Measurements from ENCODE around the gene ANKRD63.

The ANKRD63 gene

GRCh38 chr15:40274350-40275274, 8.3 kb downstream of the ANKRD63 start:
- no peak overlapping the region for H3K27ac ChIP-seq (ENCODE audit: low read depth, low read length)
- no peak overlapping the region for H3K4me3 ChIP-seq (ENCODE audit: low read depth in 1 of 5, low read length in 5 of 5)
- H3K9ac ChIP-seq (ENCODE audit: low read length in 5 of 5): no peak overlapping the region
- peaks cover 1 to 38% (median 12%) of the 10 kb centered on the region in 5 donors for H3K4me1 ChIP-seq (ENCODE audit: control insufficient read depth in 5 of 5, insufficient read depth in 5 of 5, low read length in 5 of 5)
- H3K27me3 ChIP-seq (ENCODE audit: control insufficient read depth in 5 of 5, insufficient read depth in 4 of 5, low read length in 5 of 5): peaks cover 3 to 26% (median 19%) of the 10 kb centered on the region in 5 donors
- H3K9me3 ChIP-seq (ENCODE audit: control insufficient read depth in 5 of 5, low read length in 5 of 5): no peaks in the 10 kb centered on the region
- H3K36me3 ChIP-seq (ENCODE audit: control insufficient read depth in 5 of 5, insufficient read depth in 5 of 5, low read length in 5 of 5): no peaks in the 10 kb centered on the region

GRCh38 chr15:40273428-40273827, 9.4 kb downstream of the ANKRD63 start:
- H3K4me1 ChIP-seq (ENCODE audit: control insufficient read depth in 5 of 5, insufficient read depth in 5 of 5, low read length in 5 of 5): peaks cover 0 to 27% (median 8%) of the 10 kb centered on the region in 5 donors
- H3K4me3 ChIP-seq (ENCODE audit: low read depth in 1 of 5, low read length in 5 of 5): no peak overlapping the region
- peaks cover 0 to 15% (median 10%) of the 10 kb centered on the region in 5 donors for H3K27me3 ChIP-seq (ENCODE audit: control insufficient read depth in 5 of 5, insufficient read depth in 4 of 5, low read length in 5 of 5)
- no peak overlapping the region for H3K27ac ChIP-seq (ENCODE audit: low read depth, low read length)
- H3K9me3 ChIP-seq (ENCODE audit: control insufficient read depth in 5 of 5, low read length in 5 of 5): no peaks in the 10 kb centered on the region
- no peak overlapping the region for H3K9ac ChIP-seq (ENCODE audit: low read length in 5 of 5)
- no peaks in the 10 kb centered on the region for H3K36me3 ChIP-seq (ENCODE audit: control insufficient read depth in 5 of 5, insufficient read depth in 5 of 5, low read length in 5 of 5)

GRCh38 chr15:40272485-40273056, 10.3 kb downstream of the ANKRD63 start:
- H3K4me3 ChIP-seq (ENCODE audit: low read depth in 1 of 5, low read length in 5 of 5): no peak overlapping the region
- peaks cover 0 to 7% (median 2%) of the 10 kb centered on the region in 5 donors for H3K27me3 ChIP-seq (ENCODE audit: control insufficient read depth in 5 of 5, insufficient read depth in 4 of 5, low read length in 5 of 5)
- H3K27ac ChIP-seq (ENCODE audit: low read depth, low read length): no peak overlapping the region
- H3K9ac ChIP-seq (ENCODE audit: low read length in 5 of 5): no peak overlapping the region
- peaks cover 0 to 21% (median under 1%) of the 10 kb centered on the region in 5 donors for H3K4me1 ChIP-seq (ENCODE audit: control insufficient read depth in 5 of 5, insufficient read depth in 5 of 5, low read length in 5 of 5)
- H3K9me3 ChIP-seq (ENCODE audit: control insufficient read depth in 5 of 5, low read length in 5 of 5): no peaks in the 10 kb centered on the region
- no peaks in the 10 kb centered on the region for H3K36me3 ChIP-seq (ENCODE audit: control insufficient read depth in 5 of 5, insufficient read depth in 5 of 5, low read length in 5 of 5)

- H3K9ac ChIP-seq (ENCODE audit: low read length in 5 of 5): no peak overlapping the region
- H3K36me3 ChIP-seq (ENCODE audit: control insufficient read depth in 5 of 5, insufficient read depth in 5 of 5, low read length in 5 of 5): no peaks in the 10 kb centered on the region
- no peaks in the 10 kb centered on the region for H3K9me3 ChIP-seq (ENCODE audit: control insufficient read depth in 5 of 5, low read length in 5 of 5)
- no peak overlapping the region for H3K4me3 ChIP-seq (ENCODE audit: low read depth in 1 of 5, low read length in 5 of 5)
- peaks cover 0 to 14% (median 0%) of the 10 kb centered on the region in 5 donors for H3K4me1 ChIP-seq (ENCODE audit: control insufficient read depth in 5 of 5, insufficient read depth in 5 of 5, low read length in 5 of 5)
- H3K27me3 ChIP-seq (ENCODE audit: control insufficient read depth in 5 of 5, insufficient read depth in 4 of 5, low read length in 5 of 5): peaks cover 0 to 6% (median 0%) of the 10 kb centered on the region in 5 donors
- no peak overlapping the region for H3K27ac ChIP-seq (ENCODE audit: low read depth, low read length)
Measured at GRCh38 chr15:40271685-40272484, 11.0 kb downstream of the ANKRD63 start.

GRCh38 chr15:40270246-40270995, 12.4 kb downstream of the ANKRD63 start:
- no peaks in the 10 kb centered on the region for H3K9me3 ChIP-seq (ENCODE audit: control insufficient read depth in 5 of 5, low read length in 5 of 5)
- no peaks in the 10 kb centered on the region for H3K36me3 ChIP-seq (ENCODE audit: control insufficient read depth in 5 of 5, insufficient read depth in 5 of 5, low read length in 5 of 5)
- H3K4me3 ChIP-seq (ENCODE audit: low read depth in 1 of 5, low read length in 5 of 5): no peak overlapping the region
- peaks cover 0 to 10% (median 0%) of the 10 kb centered on the region in 5 donors for H3K4me1 ChIP-seq (ENCODE audit: control insufficient read depth in 5 of 5, insufficient read depth in 5 of 5, low read length in 5 of 5)
- H3K27ac ChIP-seq (ENCODE audit: low read depth, low read length): no peak overlapping the region
- H3K9ac ChIP-seq (ENCODE audit: low read length in 5 of 5): peak overlapping the region in 1 of 5 donors; percentile 8
- H3K27me3 ChIP-seq (ENCODE audit: control insufficient read depth in 5 of 5, insufficient read depth in 4 of 5, low read length in 5 of 5): peaks cover 2 to 14% (median 7%) of the 10 kb centered on the region in 5 donors

- Histone ChIP-seq H3K36me3 (ENCODE audit: control insufficient read depth in 5 of 5, insufficient read depth in 5 of 5, low read length in 5 of 5) (no peaks in the 10 kb centered on the region), H3K4me3 (ENCODE audit: low read depth in 1 of 5, low read length in 5 of 5) (no peak overlapping the region), H3K9me3 (ENCODE audit: control insufficient read depth in 5 of 5, low read length in 5 of 5) (no peaks in the 10 kb centered on the region), H3K4me1 (ENCODE audit: control insufficient read depth in 5 of 5, insufficient read depth in 5 of 5, low read length in 5 of 5) (peaks cover 0 to 7% (median 0%) of the 10 kb centered on the region in 5 donors), H3K9ac (ENCODE audit: low read length in 5 of 5) (peak overlapping the region in 1 of 5 donors; percentile 8), H3K27me3 (ENCODE audit: control insufficient read depth in 5 of 5, insufficient read depth in 4 of 5, low read length in 5 of 5) (peaks cover 2 to 14% (median 10%) of the 10 kb centered on the region in 5 donors), H3K27ac (ENCODE audit: low read depth, low read length) (no peak overlapping the region)
Measured at GRCh38 chr15:40269604-40270003, 13.3 kb downstream of the ANKRD63 start.

- H3K4me3 ChIP-seq (ENCODE audit: low read depth in 1 of 5, low read length in 5 of 5): no peak overlapping the region
- H3K27me3 ChIP-seq (ENCODE audit: control insufficient read depth in 5 of 5, insufficient read depth in 4 of 5, low read length in 5 of 5): peaks cover 2 to 18% (median 10%) of the 10 kb centered on the region in 5 donors
- no peak overlapping the region for H3K27ac ChIP-seq (ENCODE audit: low read depth, low read length)
- no peaks in the 10 kb centered on the region for H3K9me3 ChIP-seq (ENCODE audit: control insufficient read depth in 5 of 5, low read length in 5 of 5)
- no peak overlapping the region for H3K9ac ChIP-seq (ENCODE audit: low read length in 5 of 5)
- peaks cover 0 to 7% (median 0%) of the 10 kb centered on the region in 5 donors for H3K4me1 ChIP-seq (ENCODE audit: control insufficient read depth in 5 of 5, insufficient read depth in 5 of 5, low read length in 5 of 5)
- no peaks in the 10 kb centered on the region for H3K36me3 ChIP-seq (ENCODE audit: control insufficient read depth in 5 of 5, insufficient read depth in 5 of 5, low read length in 5 of 5)
Measured at GRCh38 chr15:40267670-40268069, 15.2 kb downstream of the ANKRD63 start.

GRCh38 chr15:40266828-40267304, 16.0 kb downstream of the ANKRD63 start:
- Histone ChIP-seq H3K27ac (ENCODE audit: low read depth, low read length) (no peak overlapping the region), H3K4me1 (ENCODE audit: control insufficient read depth in 5 of 5, insufficient read depth in 5 of 5, low read length in 5 of 5) (peaks cover 0 to 7% (median 0%) of the 10 kb centered on the region in 5 donors)

GRCh38 chr15:40265875-40266274, 17.0 kb downstream of the ANKRD63 start:
- Histone ChIP-seq H3K9me3 (ENCODE audit: control insufficient read depth in 5 of 5, low read length in 5 of 5) (no peaks in the 10 kb centered on the region), H3K36me3 (ENCODE audit: control insufficient read depth in 5 of 5, insufficient read depth in 5 of 5, low read length in 5 of 5) (no peaks in the 10 kb centered on the region), H3K27ac (ENCODE audit: low read depth, low read length) (no peak overlapping the region)

More at GRCh38 chr15:40266828-40267304, 16.0 kb downstream of the ANKRD63 start:
- Histone ChIP-seq H3K9ac (ENCODE audit: low read length in 5 of 5) (no peak overlapping the region), H3K4me3 (ENCODE audit: low read depth in 1 of 5, low read length in 5 of 5) (no peak overlapping the region), H3K9me3 (ENCODE audit: control insufficient read depth in 5 of 5, low read length in 5 of 5) (no peaks in the 10 kb centered on the region), H3K36me3 (ENCODE audit: control insufficient read depth in 5 of 5, insufficient read depth in 5 of 5, low read length in 5 of 5) (no peaks in the 10 kb centered on the region), H3K27me3 (ENCODE audit: control insufficient read depth in 5 of 5, insufficient read depth in 4 of 5, low read length in 5 of 5) (peaks cover 2 to 18% (median 10%) of the 10 kb centered on the region in 5 donors)

More at GRCh38 chr15:40265875-40266274, 17.0 kb downstream of the ANKRD63 start:
- Histone ChIP-seq H3K27me3 (ENCODE audit: control insufficient read depth in 5 of 5, insufficient read depth in 4 of 5, low read length in 5 of 5) (peaks cover 2 to 18% (median 10%) of the 10 kb centered on the region in 5 donors), H3K4me3 (ENCODE audit: low read depth in 1 of 5, low read length in 5 of 5) (no peak overlapping the region), H3K9ac (ENCODE audit: low read length in 5 of 5) (no peak overlapping the region), H3K4me1 (ENCODE audit: control insufficient read depth in 5 of 5, insufficient read depth in 5 of 5, low read length in 5 of 5) (peaks cover 0 to 7% (median 0%) of the 10 kb centered on the region in 5 donors)

Data from subcutaneous abdominal adipose tissue (tissue), 5 donors.